ENCODE measurements around the gene SKIL.

GRCh38 chr3:170355738-170356595 is 1.5 kb upstream of the SKIL start:
- TF ChIP-seq POLR2A (IDR thresholded peaks at IDR 0.05) (no peak), CTCF (IDR thresholded peaks at IDR 0.05) (no peak)

All from adrenal gland (tissue), 5 donors.